SK-N-SH treated with all-trans-retinoic acid at 6 μM for 48 hours (cell line): ENCODE results near the gene TIMM13.

Source experiments
- ARNTL ChIP-seq: fragments of 450-650 bp; formaldehyde crosslinking; IDR thresholded peaks from 2 replicates; pipeline ENCODE4 v1.5.0; 2020; ENCODE audit warnings: low read depth, mild to moderate bottlenecking, moderate library complexity, borderline replicate concordance
- PATZ1 ChIP-seq: fragments of 250-450 bp; sonication (Bioruptor Pico); IDR thresholded peaks from 2 replicates; pipeline ENCODE4 v1.8.0; 2020; ENCODE audit warnings: mild to moderate bottlenecking, moderate library complexity, borderline replicate concordance
- PPARA ChIP-seq: fragments of 250-450 bp; sonication (Bioruptor Pico); IDR thresholded peaks from 2 replicates; pipeline ENCODE4 v1.5.0; 2020; ENCODE audit warnings: mild to moderate bottlenecking, borderline replicate concordance
- RARB ChIP-seq: fragments of 250-450 bp; sonication (Bioruptor Pico); IDR thresholded peaks from 2 replicates; pipeline ENCODE4 v1.8.0; 2021; ENCODE audit warnings: mild to moderate bottlenecking, moderate library complexity
- SNAI2 ChIP-seq: fragments of 250-450 bp; sonication (Bioruptor Pico); IDR thresholded peaks from 2 replicates; pipeline ENCODE4 v1.5.0; 2020; ENCODE audit warnings: mild to moderate bottlenecking, moderate library complexity
- TSHZ2 ChIP-seq: fragments of 250-450 bp; sonication (Bioruptor Pico); IDR thresholded peaks from 2 replicates; pipeline ENCODE4 v1.5.0; 2020; ENCODE audit warnings: mild to moderate bottlenecking, moderate library complexity
- ZC3H10 ChIP-seq: fragments of 250-450 bp; sonication (Bioruptor Pico); IDR thresholded peaks from 2 replicates; pipeline ENCODE4 v1.5.1; 2021; ENCODE audit warnings: mild to moderate bottlenecking, moderate library complexity
- ZFP3 ChIP-seq: fragments of 250-450 bp; sonication (Bioruptor Pico); IDR thresholded peaks from 2 replicates; pipeline ENCODE4 v1.5.0; 2020; ENCODE audit warnings: mild to moderate bottlenecking, moderate library complexity
- ZNF565 ChIP-seq: fragments of 450-650 bp; formaldehyde crosslinking; conservative IDR thresholded peaks from 2 replicates; pipeline ENCODE4 v1.5.0; 2020; ENCODE audit warnings: low read depth, mild to moderate bottlenecking, moderate library complexity
- ZNF8 ChIP-seq: fragments of 450-650 bp; formaldehyde crosslinking; IDR thresholded peaks from 2 replicates; pipeline ENCODE4 v1.5.0; 2020; ENCODE audit warnings: mild to moderate bottlenecking, moderate library complexity
- TF ChIP-seq, protein P1 (sequence below): fragments of 250-450 bp; sonication (Bioruptor Pico); IDR thresholded peaks from 2 replicates; pipeline ENCODE4 v1.5.1; 2020; ENCODE audit warnings: low read depth, mild to moderate bottlenecking, moderate library complexity

- TF ChIP-seq RARB (CRISPR knock-in tag): no peak
- TF ChIP-seq PATZ1: no peak
- TF ChIP-seq ZNF8 (CRISPR knock-in tag): no peak
- TF ChIP-seq, protein P1, sequence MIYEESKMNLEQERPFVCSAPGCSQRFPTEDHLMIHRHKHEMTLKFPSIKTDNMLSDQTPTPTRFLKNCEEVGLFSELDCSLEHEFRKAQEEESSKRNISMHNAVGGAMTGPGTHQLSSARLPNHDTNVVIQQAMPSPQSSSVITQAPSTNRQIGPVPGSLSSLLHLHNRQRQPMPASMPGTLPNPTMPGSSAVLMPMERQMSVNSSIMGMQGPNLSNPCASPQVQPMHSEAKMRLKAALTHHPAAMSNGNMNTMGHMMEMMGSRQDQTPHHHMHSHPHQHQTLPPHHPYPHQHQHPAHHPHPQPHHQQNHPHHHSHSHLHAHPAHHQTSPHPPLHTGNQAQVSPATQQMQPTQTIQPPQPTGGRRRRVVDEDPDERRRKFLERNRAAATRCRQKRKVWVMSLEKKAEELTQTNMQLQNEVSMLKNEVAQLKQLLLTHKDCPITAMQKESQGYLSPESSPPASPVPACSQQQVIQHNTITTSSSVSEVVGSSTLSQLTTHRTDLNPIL: no peak
- TF ChIP-seq SNAI2 (CRISPR knock-in tag): no peak
- TF ChIP-seq PPARA (CRISPR knock-in tag): no peak
- TF ChIP-seq ZC3H10: no peak
- no peak for TF ChIP-seq ARNTL (CRISPR knock-in tag)
- TF ChIP-seq TSHZ2 (CRISPR knock-in tag): no peak
- no peak for TF ChIP-seq ZNF565
- no peak for TF ChIP-seq ZFP3
These were observed 2.4 kb downstream of the TIMM13 start for GRCh38 chr19:2424686-2425621.
